PC-3 (cell line): ENCODE results near the gene FBXL15. TPM values are rescaled to one million over a fixed set of nuclear protein-coding genes. Genes with fewer than 3 reads are reported as not detected.

Experiments used
- ATAC-seq: fragments of 200-7000 bp; cut with Tn5 transposase; 2 replicates; pipeline ENCODE4 v1.9.1; 2020; ENCODE audit warnings: mild to moderate bottlenecking, moderate library complexity
- BruUV-seq: library from RNA; stranded (reverse); fragments of 400-500 nt; replicated peaks from 2 replicates; lab custom pipeline; 2021; lab: Mats Ljungman, UMichigan
- CTCF ChIA-PET: fragments of 300-600 bp; sonication (Branson Sonifier 250); formaldehyde crosslinking; loops from one replicate; lab custom pipeline; 2022; ENCODE audit warnings: antibody characterized with exemption; lab: Charles Lee
- POLR2A ChIA-PET: fragments of 300-600 bp; sonication (Branson Sonifier 250); formaldehyde crosslinking; loops from one replicate; lab custom pipeline; 2022; ENCODE audit warnings: antibody characterized with exemption; ENCODE audit not compliant: unreplicated experiment; lab: Charles Lee
- DNase-seq: peaks from one replicate; pipeline ENCODE4 v3.0.0-alpha.2; 2015
- H2AFZ ChIP-seq: fragments of 300-600 bp; sonication (generic); 2 replicates; pipeline ENCODE4 v1.6.0; 2016; ENCODE audit warnings: antibody characterized with exemption, low read length
- H3F3A ChIP-seq: fragments of 300-600 bp; sonication (generic); one replicate; pipeline ENCODE4 v1.6.0; 2017; ENCODE audit warnings: antibody characterized with exemption, low read length, control low read depth, mild to moderate bottlenecking; ENCODE audit not compliant: unreplicated experiment
- H3K27ac ChIP-seq: fragments of 300-600 bp; sonication (generic); 2 replicates; pipeline ENCODE4 v1.5.1; 2016; ENCODE audit warnings: mild to moderate bottlenecking, low read length
- H3K27me3 ChIP-seq: fragments of 300-600 bp; sonication (generic); 2 replicates; pipeline ENCODE4 v1.6.1; 2016; ENCODE audit warnings: low read length, mixed read lengths
- H3K36me3 ChIP-seq: fragments of 300-600 bp; sonication (generic); 2 replicates; pipeline ENCODE4 v1.6.1; 2016; ENCODE audit warnings: low read depth, mixed run types, low read length, mixed read lengths
- H3K4me1 ChIP-seq: fragments of 300-600 bp; sonication (generic); 2 replicates; pipeline ENCODE4 v1.5.1; 2016; ENCODE audit warnings: low read length; ENCODE audit not compliant: insufficient read depth
- H3K4me2 ChIP-seq: fragments of 300-600 bp; sonication (generic); 2 replicates; pipeline ENCODE4 v1.6.0; 2016; ENCODE audit warnings: low read length
- H3K4me3 ChIP-seq: fragments of 300-600 bp; sonication (generic); 2 replicates; pipeline ENCODE4 v1.5.1; 2016; ENCODE audit warnings: mild to moderate bottlenecking, low read length, mixed read lengths
- H3K79me2 ChIP-seq: fragments of 300-600 bp; sonication (generic); 2 replicates; pipeline ENCODE4 v1.6.1; 2017; ENCODE audit warnings: low read length, mixed read lengths
- H3K9ac ChIP-seq: fragments of 300-600 bp; sonication (generic); 2 replicates; pipeline ENCODE4 v1.6.0; 2016; ENCODE audit warnings: mild to moderate bottlenecking, low read length
- H3K9me2 ChIP-seq: fragments of 300-600 bp; sonication (generic); replicated peaks from 2 replicates; pipeline ENCODE4 v1.6.1; 2016; ENCODE audit warnings: mixed run types, low read length, mixed read lengths
- H3K9me3 ChIP-seq: fragments of 300-600 bp; sonication (generic); 2 replicates; pipeline ENCODE4 v1.6.1; 2016; ENCODE audit warnings: low read length, mixed read lengths
- H4K20me1 ChIP-seq: fragments of 300-600 bp; sonication (generic); 2 replicates; pipeline ENCODE4 v1.6.1; 2016; ENCODE audit warnings: low read length, mixed read lengths
- CTCF ChIP-seq: fragments of 300-600 bp; sonication (generic); conservative IDR thresholded peaks from 2 replicates; pipeline ENCODE4 v1.5.1; 2017; ENCODE audit warnings: antibody characterized with exemption, low read depth, mild to moderate bottlenecking, low read length
- EZH2 ChIP-seq: fragments of 300-600 bp; sonication (generic); IDR thresholded peaks from one replicate; pipeline ENCODE4 v1.6.1; 2017; ENCODE audit warnings: antibody characterized with exemption, mild to moderate bottlenecking, low read length; ENCODE audit not compliant: unreplicated experiment
- EZH2phosphoT487 ChIP-seq: fragments of 300-600 bp; sonication (generic); IDR thresholded peaks from 2 replicates; pipeline ENCODE4 v1.6.1; 2018; ENCODE audit warnings: mild to moderate bottlenecking, antibody characterized with exemption, low read length, borderline replicate concordance
- intact Hi-C: fragments of 100-400 bp; cut with micrococcal nuclease; formaldehyde crosslinking; loops from 2 replicates; pipeline ENCODE4 v1.9.0; 2023
- total RNA-seq: library from RNA; depleted of rRNA; stranded (reverse); fragments of >200 nt; gene quantifications from 2 replicates; pipeline ENCODE4 v1.2.3, GENCODE V29; 2014

Gene FBXL15
- total RNA-seq, 1 experiment from 2014 or later: 12.7 TPM

- H3K4me2 ChIP-seq: no peak overlapping the region
- no peak overlapping the region for H3K9ac ChIP-seq
- peaks cover 5% of the 10 kb centered on the region; the same call in 1 of the 2 replicates for H3K4me1 ChIP-seq
- H3K79me2 ChIP-seq: peaks cover 11% of the 10 kb centered on the region; the same call in 1 of the 2 replicates
- H3K36me3 ChIP-seq: no peaks in the 10 kb centered on the region
- H3F3A ChIP-seq: no peaks in the 10 kb centered on the region
- no peak overlapping the region for H3K4me3 ChIP-seq
- H4K20me1 ChIP-seq: no peaks in the 10 kb centered on the region
- ChIA-PET POLR2A (interaction anchor here (0.5 kb wide), 1 partner anchor 109 kb away, joined by 4 read pairs; no protein-coding TSS in a partner anchor), CTCF (no interaction called here)
- intact Hi-C loops: no loop called here
- no peak for ATAC-seq
- H2AFZ ChIP-seq: no peak overlapping the region
- no TSS peak for BruUV-seq
- no peak overlapping the region for H3K27ac ChIP-seq
- no peaks in the 10 kb centered on the region for H3K9me2 ChIP-seq
- no peak for DNase-seq
- no peaks in the 10 kb centered on the region for H3K27me3 ChIP-seq
- TF ChIP-seq CTCF (no peak), EZH2phosphoT487 (no peak), EZH2 (no peak)
- H3K9me3 ChIP-seq: no peaks in the 10 kb centered on the region
Measured at GRCh38 chr10:102435529-102436233, 15.0 kb downstream of the FBXL15 start.

- no peaks in the 10 kb centered on the region for H3K27me3 ChIP-seq
- no peak overlapping the region for H3K4me3 ChIP-seq
- CTCF ChIA-PET: no interaction called here
- TF ChIP-seq CTCF (no peak), EZH2 (no peak), EZH2phosphoT487 (no peak)
- no peaks in the 10 kb centered on the region for H3K9me2 ChIP-seq
- peaks cover 5% of the 10 kb centered on the region; the same call in 1 of the 2 replicates for H3K4me1 ChIP-seq
- intact Hi-C loops: no loop called here
- POLR2A ChIA-PET: no interaction called here
- no peak overlapping the region for H2AFZ ChIP-seq
- DNase-seq: no peak
- H3K36me3 ChIP-seq: no peaks in the 10 kb centered on the region
- BruUV-seq: no TSS peak
- no peaks in the 10 kb centered on the region for H3F3A ChIP-seq
- no peaks in the 10 kb centered on the region for H4K20me1 ChIP-seq
- ATAC-seq: no peak
- peaks cover 10% of the 10 kb centered on the region; the same call in 1 of the 2 replicates for H3K79me2 ChIP-seq
- no peak overlapping the region for H3K4me2 ChIP-seq
- no peak overlapping the region for H3K27ac ChIP-seq
- no peak overlapping the region for H3K9ac ChIP-seq
- H3K9me3 ChIP-seq: no peaks in the 10 kb centered on the region
Measured at GRCh38 chr10:102436312-102436711, 15.7 kb downstream of the FBXL15 start.

GRCh38 chr10:102437515-102437914 lies 16.9 kb downstream of the FBXL15 start:
- no TSS peak for BruUV-seq
- intact Hi-C loops: no loop called here
- Histone ChIP-seq H3K27ac (no peak overlapping the region), H2AFZ (no peak overlapping the region), H3K36me3 (no peaks in the 10 kb centered on the region), H4K20me1 (no peaks in the 10 kb centered on the region), H3K9ac (no peak overlapping the region), H3K9me3 (no peaks in the 10 kb centered on the region), H3K79me2 (no peaks in the 10 kb centered on the region), H3K27me3 (no peaks in the 10 kb centered on the region), H3K9me2 (no peaks in the 10 kb centered on the region), H3K4me1 (no peaks in the 10 kb centered on the region), H3K4me3 (no peak overlapping the region), H3K4me2 (no peak overlapping the region), H3F3A (no peaks in the 10 kb centered on the region)
- ATAC-seq: no peak
- TF ChIP-seq CTCF: no peak
- TF ChIP-seq EZH2: no peak
- TF ChIP-seq EZH2phosphoT487: no peak
- DNase-seq: no peak
- CTCF ChIA-PET: no interaction called here
- POLR2A ChIA-PET: no interaction called here
